Raji (cell line): ENCODE measurements around the gene UACA.
A peak's percentile ranks its signal among the peaks of the same experiment; 100 is the strongest.

Experiments
- POLR2A ChIP-seq: IDR thresholded peaks from 2 replicates; pipeline ENCODE4 v1.6.1; 2011; ENCODE audit warnings: low read depth, low read length, control low read depth; ENCODE audit not compliant: insufficient read depth

The UACA gene

GRCh38 chr15:70763120-70763949, at the start of gene UACA:
UACA (minus strand) TSS chr15:70763558; CDS start chr15:70763407, 151 bp downstream.
- peak; percentile 94 for TF ChIP-seq POLR2A

GRCh38 chr15:70812827-70813364, 49.5 kb upstream of the UACA start:
- TF ChIP-seq POLR2A = no peak

GRCh38 chr15:70810916-70811578, 47.7 kb upstream of the UACA start:
- no peak for TF ChIP-seq POLR2A

- no peak for TF ChIP-seq POLR2A
Measured at GRCh38 chr15:70806992-70807712, 43.8 kb upstream of the UACA start.

- TF ChIP-seq POLR2A = no peak
Measured at GRCh38 chr15:70802629-70803028, 39.3 kb upstream of the UACA start.

GRCh38 chr15:70801109-70801508, 37.8 kb upstream of the UACA start:
- TF ChIP-seq POLR2A = no peak

GRCh38 chr15:70799667-70800450, 36.5 kb upstream of the UACA start:
- TF ChIP-seq POLR2A = no peak

GRCh38 chr15:70797464-70797863, 34.1 kb upstream of the UACA start:
- TF ChIP-seq POLR2A = no peak

- TF ChIP-seq POLR2A = no peak
Measured at GRCh38 chr15:70796516-70797310, 33.4 kb upstream of the UACA start.

GRCh38 chr15:70795311-70795665, 31.9 kb upstream of the UACA start:
- TF ChIP-seq POLR2A = no peak

GRCh38 chr15:70794596-70795310, 31.4 kb upstream of the UACA start:
- no peak for TF ChIP-seq POLR2A

GRCh38 chr15:70793694-70794093, 30.3 kb upstream of the UACA start:
- TF ChIP-seq POLR2A = no peak

GRCh38 chr15:70792171-70792573, 28.8 kb upstream of the UACA start:
- no peak for TF ChIP-seq POLR2A
